Gastrocnemius medialis (tissue), 4 donors: Measurements from ENCODE around the gene CAMTA1. TPM values are rescaled to one million over a fixed set of nuclear protein-coding genes. Genes with fewer than 3 reads are reported as not detected.

Experiments
- ATAC-seq, 2 donors: fragments of 150-250 bp; one replicate each; pipeline ENCODE4 v1.9.1; 2016
- DNase-seq, 2 donors: peaks; one replicate each; pipeline ENCODE4 v3.0.0-alpha.2; 2019
- H3K27ac ChIP-seq, 4 donors: fragments of 200-600 bp; sonication (generic); 1 replicate in 1 of 4; 2 replicates in 3 of 4; pipeline ENCODE4 v1.5.1; 2016 to 2018; ENCODE audit warnings: mild to moderate bottlenecking in 2 of 4, moderate library complexity in 1 of 4
- H3K27me3 ChIP-seq, 3 donors: fragments of 200-600 bp; sonication (generic) in 2 of 3; 1 replicate in 1 of 3; 2 replicates in 2 of 3; pipeline versions ENCODE4 v1.5.1 to v1.6.0; 2016 to 2019; ENCODE audit warnings: mild to moderate bottlenecking in 1 of 3, moderate library complexity in 1 of 3
- H3K36me3 ChIP-seq, 2 donors: fragments of 200-600 bp; sonication (generic) in 1 of 2; one replicate each; pipeline ENCODE4 v1.5.1; 2017 to 2018
- H3K4me1 ChIP-seq, 2 donors: fragments of 200-600 bp; sonication (generic) in 1 of 2; one replicate each; pipeline ENCODE4 v1.5.1; 2016 to 2017; ENCODE audit warnings: mild to moderate bottlenecking in 2 of 2
- H3K4me3 ChIP-seq, 4 donors: fragments of 200-600 bp; sonication (generic) in 3 of 4; 1 replicate in 1 of 4; 2 replicates in 3 of 4; pipeline ENCODE4 v1.5.1; 2016 to 2019; ENCODE audit warnings: mild to moderate bottlenecking in 2 of 4
- H3K9me3 ChIP-seq, 3 donors: fragments of 200-600 bp; sonication (generic) in 2 of 3; 1 replicate in 1 of 3; 2 replicates in 2 of 3; pipeline ENCODE4 v1.5.1; 2016 to 2019
- POLR2A ChIP-seq, 2 donors: fragments of 450-650 bp; IDR thresholded peaks; one replicate each; pipeline ENCODE4 v1.6.1; 2017; ENCODE audit warnings: antibody characterized with exemption in 2 of 2, mild to moderate bottlenecking in 2 of 2, moderate library complexity in 2 of 2
- in situ Hi-C, 4 donors: fragments of 200-750 bp; cut with MboI; loops; one replicate each; pipeline versions ENCODE4 v1.15.0 to v1.8.0; 2017; ENCODE audit warnings: low sequenced_read_pairs in 4 of 4
- intact Hi-C: fragments of 100-400 bp; cut with DNase I; formaldehyde crosslinking; loops from one replicate; pipeline ENCODE4 v1.15.1; 2023; ENCODE audit warnings: low total_unique reads
- total RNA-seq, 4 donors: library from RNA; depleted of rRNA; stranded (reverse); fragments of >200 nt; gene quantifications; one replicate each; pipeline versions ENCODE4 v1.1.0 to v1.2.3, GENCODE V29; 2016
- TF ChIP-seq, protein P1 (sequence below), 5 experiments: fragments of 450-650 bp in 3 of 5; fragments of 200-600 bp in 2 of 5; sonication (generic) in 2 of 5; IDR thresholded peaks in 4 of 5; conservative IDR thresholded peaks in 1 of 5; 1 replicate in 4 of 5; 2 replicates in 1 of 5; pipeline ENCODE4 v1.5.1; 2016 to 2019; ENCODE audit warnings: antibody characterized with exemption in 5 of 5, mild to moderate bottlenecking in 3 of 5, moderate library complexity in 3 of 5

Gene CAMTA1
- total RNA-seq, 4 donors from 2014 or later, result 60.5 to 113 (median 70.4) TPM

DNA sequence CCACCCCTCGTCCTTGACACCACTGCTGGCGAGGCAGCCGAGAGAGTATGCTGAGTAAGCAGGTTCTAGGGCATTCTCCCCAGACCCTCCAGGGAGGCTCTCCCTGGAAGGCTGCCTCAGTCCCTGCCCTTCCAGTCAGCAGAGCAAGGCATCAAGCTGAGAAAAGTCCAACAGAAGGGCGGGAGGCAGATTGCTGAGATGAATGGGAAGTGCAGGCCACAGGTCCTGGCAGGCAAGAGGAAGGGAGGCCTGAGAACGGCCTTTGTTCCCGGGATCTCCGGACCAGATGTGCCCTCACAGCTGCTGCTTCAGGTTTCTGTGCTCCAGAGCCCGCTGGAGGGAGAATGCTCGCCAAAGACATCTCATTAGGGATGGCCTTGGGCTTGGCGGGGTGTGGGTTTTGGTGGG lies 715.8 kb downstream of the CAMTA1 start:
- Histone ChIP-seq H3K4me3 (no peak overlapping the region), H3K27ac (no peak overlapping the region), H3K36me3 (no peaks in the 10 kb centered on the region), H3K4me1 (peaks cover 0 to 7% of the 10 kb centered on the region in 2 donors), H3K9me3 (no peaks in the 10 kb centered on the region), H3K27me3 (no peaks in the 10 kb centered on the region)
- TF ChIP-seq, protein P1, sequence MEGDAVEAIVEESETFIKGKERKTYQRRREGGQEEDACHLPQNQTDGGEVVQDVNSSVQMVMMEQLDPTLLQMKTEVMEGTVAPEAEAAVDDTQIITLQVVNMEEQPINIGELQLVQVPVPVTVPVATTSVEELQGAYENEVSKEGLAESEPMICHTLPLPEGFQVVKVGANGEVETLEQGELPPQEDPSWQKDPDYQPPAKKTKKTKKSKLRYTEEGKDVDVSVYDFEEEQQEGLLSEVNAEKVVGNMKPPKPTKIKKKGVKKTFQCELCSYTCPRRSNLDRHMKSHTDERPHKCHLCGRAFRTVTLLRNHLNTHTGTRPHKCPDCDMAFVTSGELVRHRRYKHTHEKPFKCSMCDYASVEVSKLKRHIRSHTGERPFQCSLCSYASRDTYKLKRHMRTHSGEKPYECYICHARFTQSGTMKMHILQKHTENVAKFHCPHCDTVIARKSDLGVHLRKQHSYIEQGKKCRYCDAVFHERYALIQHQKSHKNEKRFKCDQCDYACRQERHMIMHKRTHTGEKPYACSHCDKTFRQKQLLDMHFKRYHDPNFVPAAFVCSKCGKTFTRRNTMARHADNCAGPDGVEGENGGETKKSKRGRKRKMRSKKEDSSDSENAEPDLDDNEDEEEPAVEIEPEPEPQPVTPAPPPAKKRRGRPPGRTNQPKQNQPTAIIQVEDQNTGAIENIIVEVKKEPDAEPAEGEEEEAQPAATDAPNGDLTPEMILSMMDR (IDR thresholded peaks at IDR 0.05 in 4 of 5, conservative IDR thresholded peaks at IDR 0.05 in 1 of 5), result no peak
- TF ChIP-seq POLR2A (IDR thresholded peaks at IDR 0.05), result no peak
- in situ Hi-C loops, result no loop called here
- ATAC-seq (no peak), DNase-seq (no peak)
- intact Hi-C loops, result no loop called here

DNA sequence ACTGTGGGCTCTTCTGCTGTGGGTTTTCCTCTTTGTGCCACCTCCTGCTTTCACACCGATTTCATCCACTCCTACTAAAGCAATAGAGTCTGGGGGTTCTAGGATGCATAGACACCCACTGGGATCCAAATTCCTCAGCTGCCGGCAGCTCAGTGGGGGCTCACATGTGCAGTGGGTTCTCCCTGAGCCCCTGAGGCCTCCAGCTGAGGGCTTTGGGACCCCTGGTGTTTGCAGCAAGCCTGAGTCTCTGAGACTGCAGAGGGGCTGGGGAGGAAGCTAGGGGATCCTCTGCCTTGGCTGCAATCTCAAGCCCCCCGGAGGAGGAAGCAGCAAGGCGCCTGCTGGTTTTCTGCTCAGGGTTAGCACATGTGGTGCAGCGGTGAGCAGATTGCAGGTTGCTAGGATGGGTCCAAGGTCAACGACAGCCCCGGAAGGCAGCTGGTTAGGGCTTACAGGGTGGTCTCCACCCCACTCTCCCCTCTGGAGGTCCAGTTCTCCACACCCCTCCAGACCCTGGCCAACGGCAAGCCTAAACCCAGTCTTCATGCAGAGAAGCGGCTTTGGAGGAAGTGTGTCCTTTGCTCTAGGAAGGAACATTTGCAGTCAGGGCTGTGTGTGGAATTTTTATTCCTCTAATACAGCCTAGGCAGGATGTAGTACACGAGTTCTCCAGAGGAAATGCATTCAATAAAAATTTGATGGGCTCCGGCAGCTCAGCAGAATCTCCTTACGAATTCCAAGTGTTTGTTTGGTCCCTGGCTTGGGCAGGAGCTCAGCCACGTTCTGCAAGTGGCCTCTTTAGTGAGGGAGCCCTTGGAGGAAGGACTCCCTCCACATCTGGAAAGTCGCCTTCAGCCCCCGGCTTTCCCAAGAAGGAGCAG lies 716.7 kb downstream of the CAMTA1 start:
- Histone ChIP-seq H3K4me3 (no peak overlapping the region), H3K36me3 (no peaks in the 10 kb centered on the region), H3K27me3 (no peaks in the 10 kb centered on the region), H3K4me1 (peaks cover 0 to 6% of the 10 kb centered on the region in 2 donors), H3K9me3 (no peaks in the 10 kb centered on the region), H3K27ac (no peak overlapping the region)
- intact Hi-C loops (no loop called here), in situ Hi-C loops (no loop called here)
- TF ChIP-seq, protein P1 (IDR thresholded peaks at IDR 0.05 in 4 of 5, conservative IDR thresholded peaks at IDR 0.05 in 1 of 5), result no peak
- TF ChIP-seq POLR2A (IDR thresholded peaks at IDR 0.05), result no peak
- ATAC-seq (no peak), DNase-seq (no peak)

DNA sequence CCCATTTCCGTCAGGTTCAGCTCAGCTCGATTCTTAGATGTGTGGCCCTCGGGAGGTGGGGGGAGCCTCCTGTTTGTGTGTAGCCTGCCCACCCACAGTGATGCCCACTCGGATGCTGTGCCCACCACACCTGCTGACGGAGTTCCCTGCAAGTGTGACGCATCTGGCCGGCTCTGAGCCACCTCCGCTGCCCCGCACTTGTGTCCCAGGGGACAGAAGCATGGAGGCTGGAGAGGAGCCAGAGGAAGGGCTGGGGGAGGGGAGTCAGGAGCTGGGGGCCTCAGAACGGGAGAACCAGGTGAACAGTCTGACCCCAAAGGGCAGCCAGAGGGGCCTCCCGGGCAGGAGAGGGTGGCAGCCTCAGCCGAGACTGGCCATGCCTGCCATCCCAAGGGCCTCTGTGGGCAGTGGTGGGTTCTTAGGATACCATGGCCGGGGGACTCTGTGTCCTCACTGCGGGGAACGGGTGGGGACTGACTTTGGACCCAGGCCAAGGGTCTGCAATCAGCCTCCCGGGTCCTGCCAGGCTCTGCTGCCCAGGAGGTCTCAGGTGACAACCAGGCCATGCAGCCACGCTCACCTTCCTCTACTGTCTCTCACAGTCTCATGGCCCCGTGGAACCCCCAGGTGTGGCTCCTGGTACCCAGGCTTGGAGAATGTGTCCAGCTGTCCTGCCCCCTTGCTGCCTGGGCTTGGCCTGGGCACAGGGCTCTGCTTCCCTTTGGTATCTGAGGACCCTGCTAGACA lies 718.6 kb downstream of the CAMTA1 start:
- ATAC-seq, result no peak
- Histone ChIP-seq H3K4me3 (no peak overlapping the region), H3K9me3 (no peaks in the 10 kb centered on the region), H3K27me3 (no peaks in the 10 kb centered on the region), H3K4me1 (no peaks in the 10 kb centered on the region), H3K36me3 (no peaks in the 10 kb centered on the region), H3K27ac (no peak overlapping the region)
- DNase-seq, result no peak
- in situ Hi-C loops (no loop called here), intact Hi-C loops (no loop called here)
- TF ChIP-seq, protein P1 (IDR thresholded peaks at IDR 0.05 in 4 of 5, conservative IDR thresholded peaks at IDR 0.05 in 1 of 5), result no peak
- TF ChIP-seq POLR2A (IDR thresholded peaks at IDR 0.05), result no peak

DNA sequence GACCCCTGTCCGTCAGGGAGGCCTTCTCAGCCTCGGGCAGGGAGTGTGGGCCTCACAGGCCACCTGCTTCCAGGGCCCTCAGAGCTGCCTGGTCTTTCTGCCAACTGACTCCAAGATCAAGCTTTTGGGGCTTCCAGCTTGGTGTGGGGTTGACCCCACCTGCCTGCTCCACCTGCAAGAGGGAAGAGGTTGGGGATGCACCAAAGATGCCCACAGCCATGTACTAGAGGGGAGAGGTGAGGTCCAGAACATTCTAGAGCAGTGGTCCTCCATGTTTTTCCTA lies 719.1 kb downstream of the CAMTA1 start:
- TF ChIP-seq POLR2A (IDR thresholded peaks at IDR 0.05), result no peak
- TF ChIP-seq, protein P1 (IDR thresholded peaks at IDR 0.05 in 4 of 5, conservative IDR thresholded peaks at IDR 0.05 in 1 of 5), result no peak
- intact Hi-C loops, result no loop called here
- Histone ChIP-seq H3K27me3 (no peaks in the 10 kb centered on the region), H3K9me3 (no peaks in the 10 kb centered on the region), H3K4me3 (no peak overlapping the region), H3K36me3 (no peaks in the 10 kb centered on the region), H3K4me1 (no peaks in the 10 kb centered on the region), H3K27ac (no peak overlapping the region)
- no peak for DNase-seq
- in situ Hi-C loops, result no loop called here
- ATAC-seq, result no peak
